PC-9 (cell line): Measurements from ENCODE around the gene GRIN2D. TPM values are rescaled to one million over a fixed set of nuclear protein-coding genes. Genes with fewer than 3 reads are reported as not detected.

Experiments used
- BruUV-seq: library from RNA; stranded (reverse); fragments of 400-500 nt; replicated peaks from 2 replicates; lab custom pipeline; 2021; lab: Mats Ljungman, UMichigan
- CTCF ChIA-PET: fragments of 300-600 bp; sonication (Branson Sonifier 250); formaldehyde crosslinking; loops from one replicate; lab custom pipeline; 2022; ENCODE audit warnings: antibody characterized with exemption; lab: Charles Lee
- POLR2A ChIA-PET: fragments of 300-600 bp; sonication (Branson Sonifier 250); formaldehyde crosslinking; loops from one replicate; lab custom pipeline; 2022; ENCODE audit warnings: antibody characterized with exemption; ENCODE audit not compliant: unreplicated experiment; lab: Charles Lee
- DNase-seq, 2 experiments: peaks; one replicate each; pipeline versions ENCODE4 v3.0.0 to v3.0.0-alpha.2; 2015 to 2022; ENCODE audit warnings: mixed read lengths in 1 of 2
- H2AFZ ChIP-seq: fragments of 200-600 bp; sonication (generic); 2 replicates; pipeline ENCODE4 v1.8.1; 2017; ENCODE audit warnings: antibody characterized with exemption
- H3F3A ChIP-seq: fragments of 200-600 bp; sonication (generic); 2 replicates; pipeline ENCODE4 v1.8.1; 2017; ENCODE audit warnings: antibody characterized with exemption, mild to moderate bottlenecking, low read depth; ENCODE audit not compliant: insufficient read depth
- H3K27ac ChIP-seq: fragments of 200-600 bp; sonication (generic); 2 replicates; pipeline ENCODE4 v1.6.1; 2016; ENCODE audit warnings: mixed run types
- H3K27me3 ChIP-seq: fragments of 200-600 bp; sonication (generic); 2 replicates; pipeline ENCODE4 v1.6.1; 2016; ENCODE audit warnings: low read depth, mixed run types; ENCODE audit not compliant: insufficient read depth
- H3K36me3 ChIP-seq: fragments of 200-600 bp; sonication (generic); 2 replicates; pipeline ENCODE4 v1.6.1; 2016; ENCODE audit warnings: low read depth, mixed run types
- H3K4me1 ChIP-seq: fragments of 200-600 bp; sonication (generic); replicated peaks from 2 replicates; pipeline ENCODE4 v1.6.1; 2016; ENCODE audit warnings: mixed run types; ENCODE audit not compliant: insufficient read depth
- H3K4me2 ChIP-seq: fragments of 200-600 bp; sonication (generic); 2 replicates; pipeline ENCODE4 v1.6.1; 2017; ENCODE audit warnings: mixed run types
- H3K4me3 ChIP-seq: fragments of 200-600 bp; sonication (generic); 2 replicates; pipeline ENCODE4 v1.6.1; 2016; ENCODE audit warnings: mixed run types
- H3K79me2 ChIP-seq: fragments of 200-600 bp; sonication (generic); 2 replicates; pipeline ENCODE4 v1.6.1; 2017; ENCODE audit warnings: low read depth, mixed run types
- H3K9me2 ChIP-seq: fragments of 200-600 bp; sonication (generic); 2 replicates; pipeline ENCODE4 v1.8.1; 2017; ENCODE audit warnings: mild to moderate bottlenecking; ENCODE audit not compliant: insufficient read depth
- H3K9me3 ChIP-seq: fragments of 200-600 bp; sonication (generic); 2 replicates; pipeline ENCODE4 v1.8.1; 2016; ENCODE audit warnings: low read depth; ENCODE audit not compliant: insufficient read depth
- H4K20me1 ChIP-seq: fragments of 200-600 bp; sonication (generic); 2 replicates; pipeline ENCODE4 v1.8.1; 2017; ENCODE audit not compliant: insufficient read depth
- EZH2 ChIP-seq: fragments of 200-600 bp; sonication (generic); IDR thresholded peaks from 2 replicates; pipeline ENCODE4 v1.8.0; 2017; ENCODE audit warnings: antibody characterized with exemption, low read depth
- intact Hi-C: fragments of 100-400 bp; cut with micrococcal nuclease; formaldehyde crosslinking; loops from one replicate; pipeline ENCODE4 v1.10.0; 2022; ENCODE audit not compliant: unreplicated experiment
- total RNA-seq: library from RNA; stranded (reverse); gene quantifications from 2 replicates; pipeline ENCODE4 v1.2.3, GENCODE V29; 2021
- TF ChIP-seq, protein P1 (sequence below): fragments of 200-600 bp; sonication (generic); conservative IDR thresholded peaks from 2 replicates; pipeline ENCODE4 v1.6.1; 2017; ENCODE audit warnings: mixed run types, antibody characterized with exemption, mild to moderate bottlenecking, moderate library complexity

GRIN2D gene
- total RNA-seq, 1 experiment from 2014 or later = 3.8 TPM

- peaks cover 38% of the 10 kb centered on the region for H3K79me2 ChIP-seq
- H3K27ac ChIP-seq = no peak overlapping the region
- TF ChIP-seq, protein P1, sequence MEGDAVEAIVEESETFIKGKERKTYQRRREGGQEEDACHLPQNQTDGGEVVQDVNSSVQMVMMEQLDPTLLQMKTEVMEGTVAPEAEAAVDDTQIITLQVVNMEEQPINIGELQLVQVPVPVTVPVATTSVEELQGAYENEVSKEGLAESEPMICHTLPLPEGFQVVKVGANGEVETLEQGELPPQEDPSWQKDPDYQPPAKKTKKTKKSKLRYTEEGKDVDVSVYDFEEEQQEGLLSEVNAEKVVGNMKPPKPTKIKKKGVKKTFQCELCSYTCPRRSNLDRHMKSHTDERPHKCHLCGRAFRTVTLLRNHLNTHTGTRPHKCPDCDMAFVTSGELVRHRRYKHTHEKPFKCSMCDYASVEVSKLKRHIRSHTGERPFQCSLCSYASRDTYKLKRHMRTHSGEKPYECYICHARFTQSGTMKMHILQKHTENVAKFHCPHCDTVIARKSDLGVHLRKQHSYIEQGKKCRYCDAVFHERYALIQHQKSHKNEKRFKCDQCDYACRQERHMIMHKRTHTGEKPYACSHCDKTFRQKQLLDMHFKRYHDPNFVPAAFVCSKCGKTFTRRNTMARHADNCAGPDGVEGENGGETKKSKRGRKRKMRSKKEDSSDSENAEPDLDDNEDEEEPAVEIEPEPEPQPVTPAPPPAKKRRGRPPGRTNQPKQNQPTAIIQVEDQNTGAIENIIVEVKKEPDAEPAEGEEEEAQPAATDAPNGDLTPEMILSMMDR = no peak
- no peak for TF ChIP-seq EZH2
- no peaks in the 10 kb centered on the region for H3K9me2 ChIP-seq
- no peak overlapping the region for H2AFZ ChIP-seq
- intact Hi-C loops = loop anchor here (2.0 to 5.0 kb wide), 2 partner anchors 72 to 94 kb away; a partner anchor contains a TSS
- H3K27me3 ChIP-seq = peaks cover 11% of the 10 kb centered on the region
- no peak for DNase-seq
- peaks cover 48% of the 10 kb centered on the region for H3F3A ChIP-seq
- peaks cover 14% of the 10 kb centered on the region for H3K36me3 ChIP-seq
- CTCF ChIA-PET = interaction anchor here (0.6 kb wide), 2 partner anchors 9 to 22 kb away, joined by 7 to 10 read pairs; no protein-coding TSS in a partner anchor
- BruUV-seq = no TSS peak
- peak overlapping the region; percentile 54; the same call in 1 of the 2 replicates for H3K4me2 ChIP-seq
- H3K4me3 ChIP-seq = no peak overlapping the region
- POLR2A ChIA-PET = interaction anchor here (0.5 to 0.7 kb wide), 3 partner anchors 66 to 163 kb away, joined by 3 to 4 read pairs (median 3); no protein-coding TSS in a partner anchor
- H3K9me3 ChIP-seq = no peaks in the 10 kb centered on the region
- peaks cover 13% of the 10 kb centered on the region for H3K4me1 ChIP-seq
- H4K20me1 ChIP-seq = peaks cover 7% of the 10 kb centered on the region
Measured at GRCh38 chr19:48392860-48393558, 459 bp upstream of the GRIN2D start.

- no TSS peak for BruUV-seq
- Histone ChIP-seq H3K9me2 (no peaks in the 10 kb centered on the region), H3K79me2 (peaks cover 31% of the 10 kb centered on the region), H3K27ac (no peak overlapping the region), H3K36me3 (no peaks in the 10 kb centered on the region), H3K4me3 (no peak overlapping the region), H4K20me1 (no peaks in the 10 kb centered on the region), H3K4me1 (peaks cover 13% of the 10 kb centered on the region), H3K9me3 (no peaks in the 10 kb centered on the region), H3K27me3 (peaks cover 11% of the 10 kb centered on the region), H3F3A (peaks cover 42% of the 10 kb centered on the region), H3K4me2 (peak overlapping the region; percentile 54; the same call in 1 of the 2 replicates), H2AFZ (no peak overlapping the region)
- ChIA-PET POLR2A (interaction anchor here (0.5 to 0.7 kb wide), 4 partner anchors 16 to 98 kb away, joined by 3 to 17 read pairs (median 8); partner anchors contain the start of gene SYNGR4), CTCF (no interaction called here)
- DNase-seq = peak in 1 of 2 experiments; percentile 28
- TF ChIP-seq EZH2 = no peak
- TF ChIP-seq, protein P1 = no peak
- intact Hi-C loops = loop anchor here (5.0 kb wide), 2 partner anchors 73 to 93 kb away; partner anchors contain the start of gene CYTH2
Measured at GRCh38 chr19:48394331-48395169, 1.1 kb downstream of the GRIN2D start.

- TF ChIP-seq, protein P1 = no peak
- TF ChIP-seq EZH2 = no peak
- peaks cover 46% of the 10 kb centered on the region for H3F3A ChIP-seq
- no peak overlapping the region for H2AFZ ChIP-seq
- H3K27ac ChIP-seq = no peak overlapping the region
- H3K9me2 ChIP-seq = no peaks in the 10 kb centered on the region
- peaks cover 3% of the 10 kb centered on the region for H4K20me1 ChIP-seq
- H3K36me3 ChIP-seq = no peaks in the 10 kb centered on the region
- no peaks in the 10 kb centered on the region for H3K9me3 ChIP-seq
- intact Hi-C loops = loop anchor here (5.0 kb wide), 1 partner anchor 72 kb away; the partner anchor contains the start of gene CYTH2
- ChIA-PET POLR2A (no interaction called here), CTCF (interaction anchor here (0.6 kb wide), 1 partner anchor 63 kb away, joined by 9 read pairs; no protein-coding TSS in a partner anchor)
- H3K79me2 ChIP-seq = peaks cover 32% of the 10 kb centered on the region
- no TSS peak for BruUV-seq
- no peak overlapping the region for H3K4me3 ChIP-seq
- peaks cover 11% of the 10 kb centered on the region for H3K27me3 ChIP-seq
- no peak for DNase-seq
- H3K4me1 ChIP-seq = peaks cover 16% of the 10 kb centered on the region
- no peak overlapping the region for H3K4me2 ChIP-seq
Measured at GRCh38 chr19:48395170-48395455, 1.6 kb downstream of the GRIN2D start.
